ENCODE results near the gene TRMT11. TPM values are rescaled to one million over a fixed set of nuclear protein-coding genes. Genes with fewer than 3 reads are reported as not detected.

The TRMT11 gene
- total RNA-seq, 4 donors from 2014 or later: 23.6 to 152 (median 28.9) TPM

DNA sequence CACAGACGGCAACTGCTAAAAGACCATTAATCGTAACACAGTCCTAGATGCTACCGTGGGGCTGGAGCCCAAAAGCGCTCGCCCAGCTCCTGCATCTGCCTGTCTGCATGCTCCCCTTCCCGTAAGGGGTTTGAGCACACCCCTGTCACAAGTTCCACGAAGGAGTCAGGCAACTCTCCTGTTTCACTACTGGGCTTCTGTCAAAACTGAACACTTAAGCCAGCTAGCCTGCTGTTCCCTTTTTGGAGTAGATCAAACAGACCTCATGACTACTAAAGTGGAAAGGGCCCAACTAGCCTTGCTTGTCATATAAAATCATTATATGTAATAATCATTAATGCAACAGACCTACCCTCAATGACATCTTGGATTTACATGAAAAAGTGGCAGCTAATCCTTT, 61.3 kb downstream of the TRMT11 start:
- Histone ChIP-seq H3K4me3 (no peak overlapping the region), H3K9me3 (no peaks in the 10 kb centered on the region), H3K27me3 (no peaks in the 10 kb centered on the region), H3K36me3 (no peaks in the 10 kb centered on the region), H3K4me1 (peaks cover 0 to under 1% (median 0%) of the 10 kb centered on the region in 4 donors), H3K27ac (no peak overlapping the region)
- no peak for DNase-seq
- TF ChIP-seq POLR2A (IDR thresholded peaks at IDR 0.05) (no peak), CTCF (IDR thresholded peaks at IDR 0.05) (no peak), EP300 (IDR thresholded peaks at IDR 0.05; ENCODE audit: low read depth) (no peak), POLR2AphosphoS5 (IDR thresholded peaks at IDR 0.05) (no peak)
- in situ Hi-C loops (cut with MboI; ENCODE audit: low pct_ligation_motif_present in 1 of 4, low pct_unique_long_range_greater_than_20kb in 1 of 4, low sequenced_read_pairs in 3 of 4) (loop anchor here in 1 of 4 donors (25.0 kb wide), 2 partner anchors 290 to 615 kb away; partner anchors contain the start of gene CENPW), intact Hi-C loops (cut with DNase I; ENCODE audit: low total_unique reads) (no loop called here)
- WGBS, 2 donors (ENCODE audit: low coverage in 1 of 2): 84 to 95% methylated on average over 6 to 7 of the region's 7 CpGs

DNA sequence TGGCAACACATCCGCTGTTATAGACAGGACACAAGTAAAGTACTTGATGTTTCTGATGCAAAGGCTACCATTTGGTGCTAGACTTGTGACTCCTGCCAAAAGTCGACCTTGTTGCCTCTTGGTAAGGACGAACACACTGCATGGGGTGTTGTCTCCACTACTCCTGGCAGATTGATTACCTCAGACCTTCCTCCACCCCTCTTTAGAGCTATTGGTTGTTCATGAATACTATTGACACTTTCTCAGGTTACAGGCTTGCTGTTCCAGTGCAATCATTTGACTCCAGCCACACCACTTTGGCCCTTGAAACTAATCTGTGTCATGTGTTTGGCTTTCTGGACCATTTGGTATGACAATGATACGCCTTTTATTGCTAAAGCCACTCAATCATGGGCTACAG, 62.3 kb downstream of the TRMT11 start:
- no peak overlapping the region for H3K4me3 ChIP-seq
- WGBS, 2 donors (ENCODE audit: low coverage in 1 of 2): 95 to 100% methylated on average over 1 to 4 of the region's 4 CpGs
- no peaks in the 10 kb centered on the region for H3K36me3 ChIP-seq
- in situ Hi-C loops (cut with MboI; ENCODE audit: low pct_ligation_motif_present in 1 of 4, low pct_unique_long_range_greater_than_20kb in 1 of 4, low sequenced_read_pairs in 3 of 4): loop anchor here in 1 of 4 donors (25.0 kb wide), 2 partner anchors 289 to 614 kb away; partner anchors contain the start of gene CENPW
- no peak overlapping the region for H3K27ac ChIP-seq
- intact Hi-C loops (cut with DNase I; ENCODE audit: low total_unique reads): no loop called here
- H3K9me3 ChIP-seq: no peaks in the 10 kb centered on the region
- no peak for DNase-seq
- no peaks in the 10 kb centered on the region for H3K27me3 ChIP-seq
- TF ChIP-seq POLR2AphosphoS5 (IDR thresholded peaks at IDR 0.05) (no peak), CTCF (IDR thresholded peaks at IDR 0.05) (no peak)
- no peaks in the 10 kb centered on the region for H3K4me1 ChIP-seq

GRCh38 chr6:126050795-126051194, 64.5 kb downstream of the TRMT11 start:
- H3K9me3 ChIP-seq: no peaks in the 10 kb centered on the region
- H3K4me3 ChIP-seq: no peak overlapping the region
- no peaks in the 10 kb centered on the region for H3K27me3 ChIP-seq
- H3K27ac ChIP-seq: no peak overlapping the region
- in situ Hi-C loops (cut with MboI; ENCODE audit: low pct_ligation_motif_present in 1 of 4, low pct_unique_long_range_greater_than_20kb in 1 of 4, low sequenced_read_pairs in 3 of 4): no loop called here
- H3K4me1 ChIP-seq: peaks cover 0 to 11% (median 4%) of the 10 kb centered on the region in 4 donors
- intact Hi-C loops (cut with DNase I; ENCODE audit: low total_unique reads): no loop called here
- no peak for DNase-seq
- no peaks in the 10 kb centered on the region for H3K36me3 ChIP-seq
- TF ChIP-seq POLR2A (IDR thresholded peaks at IDR 0.05) (no peak), POLR2AphosphoS5 (IDR thresholded peaks at IDR 0.05) (no peak), CTCF (IDR thresholded peaks at IDR 0.05) (no peak), EP300 (IDR thresholded peaks at IDR 0.05; ENCODE audit: low read depth) (no peak)
- WGBS, 2 donors (ENCODE audit: low coverage in 1 of 2): 94% methylated on average over 1 of the region's 1 CpG; no CpG with 5 or more reads in 1 of the 2 donors

DNA sequence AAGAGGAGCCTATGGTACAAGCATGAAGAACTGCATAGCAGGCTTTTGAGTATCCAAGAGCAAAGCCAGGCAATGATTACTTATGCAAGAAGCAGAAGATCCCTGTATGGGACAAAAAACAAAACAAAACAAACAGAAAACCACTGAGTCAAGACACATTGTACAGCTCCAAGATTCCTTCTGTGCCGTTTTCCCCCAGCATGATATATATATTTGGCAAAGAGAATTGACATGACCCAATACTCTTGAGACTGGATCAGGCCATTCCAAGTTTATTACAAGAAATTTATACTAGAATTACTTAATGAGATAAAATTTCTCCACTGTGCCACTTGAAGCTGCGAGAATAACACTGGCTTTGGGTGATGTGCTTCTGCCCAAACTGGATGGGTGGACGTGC, 65.5 kb downstream of the TRMT11 start:
- H3K4me3 ChIP-seq: no peak overlapping the region
- WGBS, 2 donors (ENCODE audit: low coverage in 1 of 2): 70 to 86% methylated on average over 1 to 3 of the region's 3 CpGs
- in situ Hi-C loops (cut with MboI; ENCODE audit: low pct_ligation_motif_present in 1 of 4, low pct_unique_long_range_greater_than_20kb in 1 of 4, low sequenced_read_pairs in 3 of 4): no loop called here
- H3K36me3 ChIP-seq: no peaks in the 10 kb centered on the region
- no peak for DNase-seq
- intact Hi-C loops (cut with DNase I; ENCODE audit: low total_unique reads): no loop called here
- H3K4me1 ChIP-seq: peaks cover 0 to 14% (median 5%) of the 10 kb centered on the region in 4 donors
- H3K27me3 ChIP-seq: no peaks in the 10 kb centered on the region
- H3K27ac ChIP-seq: no peak overlapping the region
- H3K9me3 ChIP-seq: no peaks in the 10 kb centered on the region
- TF ChIP-seq EP300 (IDR thresholded peaks at IDR 0.05; ENCODE audit: low read depth): no peak
- no peak for TF ChIP-seq POLR2A (IDR thresholded peaks at IDR 0.05)
- no peak for TF ChIP-seq CTCF (IDR thresholded peaks at IDR 0.05)
- no peak for TF ChIP-seq POLR2AphosphoS5 (IDR thresholded peaks at IDR 0.05)

Measured in transverse colon (tissue), 4 donors.